HG02981 (cell line): ENCODE results near the gene PRM1.
"Not testable (repeated sequence)": the region's sequence is repeated elsewhere in the genome, so short reads cannot be mapped to it uniquely, and the experiment has no call there.

ENCODE experiments used
- ATAC-seq: cut with Tn5 transposase; IDR thresholded peaks from one replicate; pipeline ENCODE4 v1.9.1; 2021; ENCODE audit warnings: mild to moderate bottlenecking, moderate library complexity; ENCODE audit not compliant: unreplicated experiment

The PRM1 gene

DNA sequence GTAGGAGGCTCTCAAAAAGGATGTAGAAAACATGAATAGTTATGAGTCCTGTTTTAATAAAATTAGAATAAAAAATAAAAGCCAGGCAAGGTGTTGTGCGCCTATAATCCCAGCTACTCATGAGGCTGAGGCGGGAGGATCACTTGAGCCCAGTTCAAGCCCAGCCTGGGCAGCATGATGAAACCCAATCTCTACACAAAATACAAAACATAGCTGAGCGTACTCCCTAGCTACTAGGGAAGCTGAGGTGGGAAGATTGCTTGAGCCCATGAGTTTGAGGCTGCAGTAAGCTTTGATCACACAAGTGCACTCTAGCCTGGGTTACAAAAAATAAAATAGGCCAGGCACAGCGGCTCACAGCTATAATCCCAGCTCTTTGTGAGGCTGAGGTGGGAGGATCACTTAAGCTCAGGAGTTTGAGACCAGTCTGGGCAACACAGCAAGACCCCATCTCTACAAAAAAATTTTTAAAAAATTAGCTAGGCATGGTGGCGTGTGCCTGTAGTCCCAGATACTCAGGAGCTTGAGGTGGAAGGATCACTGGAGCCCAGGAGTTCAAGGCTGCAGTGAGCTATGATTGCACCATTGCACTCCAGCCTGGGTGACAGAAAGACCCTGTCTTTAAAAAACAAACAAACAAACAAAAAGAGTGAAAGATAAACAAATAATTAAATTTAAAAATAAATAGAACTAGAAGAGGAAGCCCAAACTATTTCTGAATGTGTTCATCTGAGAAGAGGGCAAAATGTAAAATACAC, 17.2 kb upstream of the PRM1 start:
- no peak for ATAC-seq

DNA sequence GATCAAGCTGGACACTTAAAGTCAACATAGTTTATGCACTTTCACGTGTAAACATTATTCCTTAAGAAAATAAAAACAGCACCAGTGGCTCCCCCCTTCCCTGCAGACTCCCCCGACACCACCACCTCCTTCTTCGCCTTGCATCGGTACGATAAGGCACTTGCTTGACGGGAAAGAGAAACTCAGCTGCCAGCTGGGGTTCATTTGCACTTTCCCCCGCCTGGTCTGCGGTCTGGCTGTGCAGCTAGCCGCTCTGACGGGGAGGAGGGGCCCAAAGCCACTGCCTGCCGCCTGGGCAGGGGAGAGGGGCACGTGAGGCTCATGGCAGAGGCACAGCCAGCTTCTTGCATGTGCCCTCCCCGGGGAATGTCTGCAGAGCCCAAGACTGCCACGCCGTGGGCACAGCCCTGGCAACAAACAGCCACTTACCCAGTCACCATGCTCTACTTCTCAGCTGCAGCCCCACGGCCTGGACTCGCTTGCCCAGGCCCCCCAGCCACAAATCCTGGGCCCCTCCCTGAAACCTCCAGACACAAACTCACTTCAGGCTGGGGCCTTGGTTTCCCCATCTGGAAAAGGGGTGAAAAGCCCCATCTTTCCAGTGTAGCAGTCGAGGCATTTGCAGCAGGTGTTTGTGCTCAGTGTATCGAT, 16.5 kb upstream of the PRM1 start:
- ATAC-seq: peak; percentile 70

DNA sequence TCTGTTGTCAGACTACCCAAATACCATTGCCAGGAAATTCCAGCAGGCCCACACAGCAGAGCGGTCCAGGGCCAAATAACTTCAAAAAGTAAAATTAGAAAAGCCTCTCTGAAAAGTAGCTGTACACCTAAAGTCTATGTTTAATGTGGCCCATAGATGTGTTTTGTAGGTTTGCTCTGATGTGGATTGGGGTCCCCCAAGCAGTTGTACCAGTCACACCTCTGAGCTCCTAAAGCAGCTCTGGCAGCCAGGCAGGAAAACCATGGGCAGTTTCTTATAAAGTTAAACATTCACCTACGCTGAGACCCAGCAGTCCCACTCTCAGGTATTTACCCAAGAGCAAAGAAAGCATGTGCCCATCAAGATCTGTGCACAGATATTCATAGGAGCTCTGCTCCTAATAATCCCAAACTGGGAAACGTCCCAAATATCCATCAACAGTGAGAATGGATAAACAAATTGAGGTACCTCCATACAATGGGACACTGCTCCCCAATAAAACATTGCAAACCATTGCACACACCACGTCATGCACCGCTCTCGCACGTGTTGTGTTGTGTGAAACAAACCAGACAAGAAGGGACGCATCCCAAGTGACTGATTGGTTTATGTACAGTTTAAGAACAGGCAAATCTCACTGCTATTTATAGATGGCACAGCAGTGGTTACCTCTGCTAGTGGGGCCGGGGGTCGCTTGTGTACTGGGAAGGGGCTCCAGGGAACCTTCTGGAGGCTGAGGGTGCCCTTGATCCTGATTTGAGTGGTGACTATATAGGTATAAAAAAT, 15.8 kb upstream of the PRM1 start:
- ATAC-seq: peak; percentile 23

DNA sequence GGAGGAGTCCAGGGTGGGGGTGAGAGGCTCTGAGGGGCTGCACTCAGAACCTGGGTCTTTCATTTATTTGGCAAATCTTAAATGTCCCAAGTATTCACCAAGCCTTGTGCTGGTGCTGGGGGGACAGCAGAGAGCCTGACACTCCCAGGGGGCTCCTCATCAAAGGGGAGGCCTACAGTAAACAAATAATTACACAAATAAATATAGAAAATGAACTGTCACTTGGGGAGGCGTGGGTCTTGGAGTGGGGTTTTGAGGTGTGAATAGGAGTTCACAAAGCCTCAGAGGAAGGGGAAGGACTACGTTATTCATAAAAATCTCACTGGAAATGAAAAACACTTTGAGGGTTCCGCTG, 15.2 kb upstream of the PRM1 start:
- no peak for ATAC-seq

DNA sequence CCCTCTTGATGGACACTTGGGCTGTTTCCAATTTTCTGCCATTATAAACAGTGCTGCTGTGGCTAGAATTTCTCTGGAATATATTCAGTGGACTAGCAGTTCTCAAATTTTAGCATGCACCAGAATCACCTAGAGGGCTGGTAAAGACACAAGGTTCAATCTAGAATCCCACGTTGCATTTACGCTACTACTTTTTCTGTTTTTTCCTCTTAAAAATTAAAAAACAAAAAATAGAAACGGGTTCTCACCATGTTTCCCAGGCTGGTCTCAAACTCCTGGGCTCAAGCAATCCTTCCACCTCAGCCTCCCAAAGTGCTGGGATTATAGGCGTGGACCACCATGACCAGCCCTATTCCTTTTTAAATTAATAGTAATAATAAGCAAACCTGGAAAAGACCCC, 14.5 kb upstream of the PRM1 start:
- ATAC-seq: no peak

DNA sequence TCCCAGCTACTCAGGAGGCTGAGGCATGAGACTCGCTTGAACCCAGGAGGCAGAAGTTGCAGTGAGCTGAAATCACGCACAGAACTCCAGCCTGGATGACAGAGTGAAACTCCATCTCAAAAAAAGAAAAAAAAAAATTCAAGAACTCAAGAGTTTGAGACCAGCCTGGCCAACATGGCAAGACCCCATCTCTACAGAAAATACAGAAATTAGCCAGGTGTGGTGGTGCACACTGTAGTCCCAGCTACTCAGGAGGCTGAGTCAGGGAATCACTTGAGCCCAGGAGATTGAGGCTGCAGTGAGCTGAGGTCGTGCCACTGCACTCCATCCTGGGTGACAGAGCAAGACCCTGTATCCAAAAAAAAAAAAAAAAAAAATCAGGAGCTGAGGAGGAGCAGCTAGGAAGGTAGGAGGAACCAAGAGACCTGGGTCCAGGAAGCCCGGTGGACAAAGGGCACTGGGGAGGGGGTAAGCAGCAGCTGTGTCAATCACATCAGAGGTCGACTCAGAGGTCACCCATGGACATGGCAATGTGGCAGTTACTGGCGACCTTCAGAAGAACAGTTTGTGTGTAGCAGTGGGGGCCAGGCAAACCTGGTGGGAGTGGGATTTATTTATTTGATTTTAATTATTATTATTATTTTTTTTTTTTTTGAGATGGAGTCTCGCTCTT, 11.1 kb upstream of the PRM1 start:
- no peak for ATAC-seq

DNA sequence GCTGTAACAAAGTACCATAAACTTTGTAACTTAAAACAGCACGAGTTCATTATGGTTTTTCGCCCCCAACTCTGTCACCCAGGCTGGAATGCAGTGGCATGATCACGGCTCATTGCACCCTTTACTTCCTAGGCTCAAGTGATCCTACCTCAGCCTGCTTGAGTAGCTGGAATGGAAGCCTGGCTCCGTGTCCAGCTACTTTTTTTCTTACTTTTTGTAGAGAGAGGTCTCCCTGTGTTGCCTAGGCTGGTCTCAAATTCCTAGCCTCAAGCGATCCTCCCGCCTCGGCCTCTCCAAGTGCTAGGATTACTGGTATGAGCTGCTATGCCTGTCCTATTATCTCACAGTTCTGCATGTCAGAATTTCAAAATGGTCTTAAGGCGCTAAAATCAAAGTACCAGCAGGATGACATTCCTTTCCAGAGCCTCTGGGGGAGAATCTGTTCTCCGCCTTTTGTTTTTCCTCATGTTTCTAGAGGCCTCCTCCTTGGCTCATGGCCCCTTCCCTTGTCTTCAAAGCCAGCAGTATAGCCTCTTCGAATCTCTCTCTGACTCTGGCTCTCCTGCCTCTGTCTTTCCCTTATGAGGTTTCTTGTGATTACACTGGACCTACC, 10.1 kb upstream of the PRM1 start:
- ATAC-seq: no peak

DNA sequence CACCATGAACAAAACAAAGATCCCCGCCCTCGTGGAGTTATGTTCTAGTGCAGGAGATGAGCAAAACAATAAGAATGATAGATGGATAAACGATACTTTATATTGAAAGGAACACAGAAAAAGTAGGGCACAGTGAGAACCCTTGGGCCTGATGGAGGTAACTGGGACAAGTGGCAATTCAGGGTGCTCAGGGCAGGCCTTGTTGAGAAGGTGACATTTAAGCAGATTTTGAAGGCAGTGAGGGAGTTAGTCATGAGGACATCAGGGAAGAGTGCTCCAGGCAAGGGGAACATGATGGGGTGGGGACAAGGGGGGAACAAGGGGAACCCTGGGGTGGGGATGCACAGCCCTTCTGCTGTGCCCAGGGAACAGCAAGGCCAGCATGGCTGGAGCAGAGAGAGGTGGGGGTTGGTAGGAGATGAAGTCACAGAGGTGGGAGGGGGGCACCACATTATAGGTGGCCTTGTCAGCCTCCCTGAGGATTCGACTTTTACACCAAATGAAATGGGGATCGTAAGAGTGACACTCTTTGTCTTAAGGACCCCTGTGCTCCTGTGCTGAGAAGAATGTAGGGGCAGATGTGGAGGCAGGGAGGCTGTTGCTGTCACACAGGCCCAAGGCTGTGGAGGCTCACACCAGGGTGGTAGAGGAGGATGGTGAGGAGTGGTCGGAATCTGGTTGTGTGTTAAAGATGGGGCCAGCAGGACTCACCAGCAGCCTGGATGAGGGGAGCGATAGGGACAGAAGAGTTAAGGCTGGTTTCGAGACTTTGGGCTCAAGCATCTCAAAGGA, 9.2 kb upstream of the PRM1 start:
- no peak for ATAC-seq

DNA sequence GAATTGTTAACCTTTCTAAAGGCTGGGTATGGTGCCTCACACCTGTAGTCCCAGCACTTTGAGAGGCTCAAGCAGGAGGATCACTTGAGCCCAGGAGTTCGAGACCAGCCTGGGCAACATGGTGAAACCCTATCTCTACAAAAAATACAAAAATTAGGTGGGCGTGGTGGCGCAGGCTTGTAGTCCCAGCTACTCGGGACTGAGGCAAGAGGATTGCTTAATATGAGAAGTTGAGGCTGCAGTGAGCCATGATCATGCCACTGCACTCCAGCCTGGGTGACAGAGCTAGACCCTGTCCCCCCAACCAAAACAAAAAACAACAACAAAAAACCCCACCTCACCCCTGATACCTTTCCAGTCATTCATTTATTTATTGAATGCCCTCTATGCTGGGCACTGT, 8.6 kb upstream of the PRM1 start:
- ATAC-seq: not testable (repeated sequence)

DNA sequence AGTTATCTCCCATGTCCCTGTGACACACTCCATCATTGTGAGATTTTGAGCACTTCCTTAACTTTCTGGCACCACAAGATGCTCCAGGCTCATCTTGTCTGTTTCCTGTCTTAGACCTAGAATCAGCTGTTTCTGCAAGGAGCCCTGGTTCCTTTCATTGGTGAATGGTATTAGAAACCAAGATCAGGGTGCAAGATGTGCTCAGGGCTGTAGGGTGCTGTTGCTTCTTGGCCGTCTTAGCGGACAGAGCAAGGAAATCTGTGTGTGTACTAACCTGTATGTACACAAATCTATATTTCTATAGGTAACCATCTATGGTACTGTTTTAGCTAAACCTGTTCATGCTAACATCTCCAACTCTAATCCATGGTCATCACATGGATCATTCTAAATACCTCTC, 8.1 kb upstream of the PRM1 start:
- ATAC-seq: no peak

DNA sequence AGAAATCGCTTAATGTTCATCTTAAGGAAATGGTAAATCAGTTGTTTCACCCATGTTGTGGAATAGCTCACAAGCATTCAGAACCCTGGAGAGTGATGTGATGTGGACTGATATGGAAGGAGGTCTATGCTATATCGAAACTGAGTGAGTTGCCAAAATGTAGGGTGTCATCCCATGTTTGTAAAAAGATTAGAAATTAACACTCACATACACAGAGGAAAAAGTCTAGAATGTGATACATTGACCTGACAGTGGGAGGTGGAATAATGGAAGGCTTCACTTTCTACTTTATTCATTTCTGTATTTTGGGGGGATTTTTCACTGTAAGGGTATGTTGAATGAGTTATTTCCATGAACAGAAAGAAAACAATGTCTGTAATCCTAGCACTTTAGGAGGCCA, 4.7 kb upstream of the PRM1 start:
- ATAC-seq: no peak

DNA sequence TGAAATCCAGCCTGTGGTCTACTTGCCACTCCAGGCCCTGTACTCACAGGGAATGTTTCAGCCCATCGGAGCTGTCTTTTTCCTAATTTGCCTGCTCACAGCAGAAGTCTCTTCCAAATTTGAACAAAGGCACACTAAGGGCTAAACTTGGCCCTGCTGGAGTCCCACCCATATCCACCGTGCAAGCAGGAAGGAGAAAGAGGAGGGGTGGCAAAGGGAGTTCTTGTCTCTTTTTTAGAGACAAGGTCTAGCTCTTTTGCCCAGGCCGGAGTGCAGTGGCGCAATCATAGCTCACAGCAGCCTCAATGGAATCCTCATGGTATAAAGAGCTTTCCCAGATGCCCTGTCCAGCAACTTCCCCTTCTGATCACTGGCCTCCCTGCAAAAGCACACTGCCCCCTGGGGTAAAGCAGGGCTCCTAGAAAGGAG, 2.7 kb upstream of the PRM1 start:
- ATAC-seq: no peak

DNA sequence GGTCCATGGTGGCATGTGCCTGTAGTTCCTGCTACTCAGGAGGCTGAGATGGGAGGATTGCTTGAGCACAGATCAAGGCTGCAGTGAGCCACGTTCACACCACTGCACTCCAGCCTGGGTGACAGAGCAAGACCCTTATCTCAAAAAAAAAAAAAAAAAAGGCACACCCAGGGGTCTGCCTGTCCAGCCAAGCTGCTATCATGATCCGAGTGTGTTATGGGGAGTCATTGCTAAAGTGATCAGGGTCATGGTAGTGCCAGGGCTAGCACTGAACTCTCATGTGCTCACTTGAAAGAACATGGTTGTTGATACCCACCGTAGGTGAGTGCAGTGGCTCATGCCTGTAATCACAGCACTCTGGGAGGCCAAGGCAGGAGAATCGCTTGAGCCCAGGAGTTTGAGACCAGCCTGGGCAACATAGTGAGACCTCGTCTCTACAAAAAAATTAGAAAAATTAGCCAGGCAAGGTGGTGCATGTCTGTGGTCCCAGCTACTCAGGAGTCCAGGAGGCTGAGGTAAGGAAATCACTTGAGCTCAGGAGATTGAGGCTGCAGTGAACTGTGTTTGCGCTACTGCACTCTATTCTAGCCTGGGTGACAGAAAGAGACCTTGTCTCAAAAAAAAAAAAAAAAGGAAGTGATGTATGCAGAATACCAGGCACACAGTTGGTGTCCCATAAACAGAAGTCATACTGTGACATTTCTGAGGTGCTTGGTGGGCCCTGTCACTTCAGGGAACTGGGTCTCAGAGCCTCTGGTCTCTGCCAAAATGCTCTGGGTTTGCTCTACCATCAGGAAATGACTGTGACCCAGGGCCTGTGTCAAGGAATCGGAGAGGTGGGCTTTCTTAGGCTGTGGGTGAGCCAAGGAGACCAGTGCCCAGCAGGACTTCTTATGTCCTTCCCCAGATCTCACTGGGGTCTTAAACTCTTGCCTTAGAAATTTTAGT, 2.2 kb downstream of the PRM1 start:
- no peak for ATAC-seq

DNA sequence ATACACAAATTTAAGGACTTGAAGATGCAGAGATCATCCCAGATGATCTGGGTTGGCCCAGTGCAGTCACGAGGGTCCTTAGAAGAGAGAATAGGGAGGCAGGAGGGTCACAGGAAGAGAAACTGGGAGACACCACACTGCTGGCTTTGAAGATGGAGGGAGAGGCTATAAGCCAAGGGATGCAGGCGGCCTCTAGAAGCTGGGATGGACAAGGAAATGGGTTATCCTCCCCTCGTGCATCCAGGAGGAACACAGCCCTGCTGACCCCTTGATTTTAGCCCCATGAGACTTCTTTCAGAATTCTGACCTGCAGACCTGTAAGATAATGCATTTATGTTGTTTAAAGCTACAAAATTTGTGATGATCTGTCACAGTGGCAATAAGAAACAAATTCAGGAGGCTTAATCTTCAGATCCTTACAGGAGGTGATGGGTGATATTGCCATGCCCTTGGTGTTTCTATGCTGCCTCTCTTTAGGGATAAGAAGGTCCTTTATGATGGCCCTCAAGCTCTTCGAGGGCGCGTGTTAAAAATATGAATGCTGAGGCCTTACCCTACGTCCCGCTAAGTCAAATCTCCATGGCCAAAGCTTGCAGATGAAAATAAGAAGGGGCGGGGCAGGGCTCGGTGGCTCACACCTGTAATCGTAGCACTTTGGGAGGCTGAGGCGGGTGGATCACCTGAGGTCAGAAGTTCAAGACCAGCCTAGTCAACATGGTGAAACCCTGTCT, 3.4 kb downstream of the PRM1 start:
- no peak for ATAC-seq

DNA sequence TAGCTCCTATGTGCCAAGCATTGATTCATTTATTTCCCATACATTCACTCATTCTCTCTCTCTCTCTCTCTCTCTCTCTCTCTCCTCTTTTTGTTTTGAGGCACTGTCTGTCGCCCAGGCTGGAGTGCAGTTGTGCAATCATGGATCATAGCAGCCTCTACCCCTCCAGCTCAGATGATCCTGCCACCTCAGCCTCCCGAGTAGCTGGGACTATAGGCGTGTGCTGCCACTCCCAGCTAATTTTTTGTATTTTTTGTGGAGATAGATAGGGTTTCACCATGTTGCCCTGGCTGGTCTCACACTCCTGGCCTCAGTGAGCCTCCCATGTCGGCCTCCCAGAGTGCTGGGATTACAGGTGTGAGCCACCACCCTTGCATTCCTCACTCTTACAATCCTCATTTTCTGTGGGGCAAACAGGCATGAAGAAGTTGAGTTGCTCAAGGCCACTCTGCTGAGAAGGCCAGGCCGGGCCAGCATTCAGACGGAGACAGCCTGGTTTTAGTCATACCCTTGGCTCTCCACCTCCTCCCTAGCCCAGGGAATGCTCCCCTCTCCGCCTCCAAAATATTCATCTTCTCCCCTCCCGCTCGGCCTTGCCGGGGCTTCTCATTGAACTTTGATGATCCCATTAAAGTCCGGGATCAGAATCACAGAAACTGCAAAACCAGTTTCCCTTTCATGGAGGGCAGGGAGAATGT, 4.1 kb downstream of the PRM1 start:
- ATAC-seq: no peak

DNA sequence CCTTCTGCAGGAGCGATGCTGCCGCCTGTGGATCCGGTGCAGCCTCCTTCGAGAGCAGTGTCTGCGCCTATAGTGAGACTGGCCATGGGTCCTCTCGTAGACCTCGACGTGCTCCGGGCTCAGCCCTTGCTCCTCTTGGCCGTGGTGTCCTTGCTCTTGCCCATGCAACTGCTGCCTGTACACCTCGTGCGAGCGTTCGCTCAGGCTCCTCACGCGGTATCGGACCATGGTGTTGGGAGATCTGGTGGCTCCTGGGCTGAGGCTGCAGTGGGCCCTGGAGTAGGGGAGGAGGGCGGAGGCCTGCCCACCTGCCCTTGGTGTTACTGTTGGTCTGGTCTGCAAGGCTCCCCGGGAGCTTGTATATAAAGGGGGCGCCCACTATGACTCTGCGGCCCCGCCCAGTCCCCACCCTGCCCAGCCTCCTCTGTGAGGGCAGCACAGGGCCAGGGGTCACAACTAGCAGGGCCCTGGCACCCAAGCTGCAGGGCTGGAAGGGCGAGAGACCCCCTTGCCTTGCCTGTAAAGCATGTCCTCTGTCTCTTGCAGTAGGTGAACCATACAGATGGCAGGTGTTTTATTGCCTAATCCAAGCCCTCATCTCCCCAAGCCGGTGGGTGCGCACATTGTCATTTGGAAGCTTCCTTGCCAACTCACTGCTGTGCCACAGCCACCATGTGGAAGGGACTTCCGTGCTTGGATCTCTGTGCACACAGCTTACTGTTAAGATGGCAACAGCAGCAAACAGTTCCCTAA, 4.8 kb downstream of the PRM1 start, which contains the start of gene PRM2:
Gene PRM2, minus strand, starts transcription at position 338 of the 753 bp plus-strand sequence. Its CDS starts 110 bp downstream, at position 228.
- no peak for ATAC-seq

DNA sequence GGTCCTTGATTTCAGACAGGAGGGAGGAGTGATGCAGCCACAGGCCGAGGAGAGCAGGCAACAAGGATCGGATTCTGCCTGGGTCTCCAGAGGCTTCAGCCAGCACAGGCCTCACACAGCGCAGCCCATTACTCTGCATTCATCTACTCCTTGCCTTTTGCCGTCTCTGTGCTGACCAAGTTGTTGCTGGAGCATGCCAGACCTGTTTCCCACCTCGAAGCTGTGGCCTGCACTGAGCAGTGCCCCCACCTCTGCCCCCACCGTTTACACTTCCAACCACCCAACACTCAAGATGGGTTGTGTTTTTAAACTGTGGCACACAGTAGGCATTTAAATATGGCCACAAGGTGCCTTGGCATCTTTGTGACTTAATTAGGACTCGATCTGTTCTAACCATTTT, 6.2 kb downstream of the PRM1 start:
- ATAC-seq: no peak
